SK-N-SH treated with all-trans-retinoic acid at 6 μM for 48 hours (cell line): ENCODE measurements around the gene ATP5MG.

ENCODE experiments used
- ATAC-seq: fragments of 200-7000 bp; cut with Tn5 transposase; 3 replicates; pipeline ENCODE4 v1.9.1; 2020; ENCODE audit warnings: mild to moderate bottlenecking, moderate library complexity
- ARNTL ChIP-seq: fragments of 450-650 bp; formaldehyde crosslinking; IDR thresholded peaks from 2 replicates; pipeline ENCODE4 v1.5.0; 2020; ENCODE audit warnings: low read depth, mild to moderate bottlenecking, moderate library complexity, borderline replicate concordance
- BACH2 ChIP-seq: fragments of 250-450 bp; sonication (Bioruptor Pico); IDR thresholded peaks from 2 replicates; pipeline ENCODE4 v1.9.0; 2021; ENCODE audit warnings: mild to moderate bottlenecking, borderline replicate concordance
- ESRRG ChIP-seq: fragments of 250-450 bp; sonication (Bioruptor Pico); IDR thresholded peaks from 2 replicates; pipeline ENCODE4 v1.6.1; 2021; ENCODE audit warnings: mild to moderate bottlenecking
- ISL1 ChIP-seq: fragments of 250-450 bp; sonication (Bioruptor Pico); IDR thresholded peaks from 2 replicates; pipeline ENCODE4 v2.1.2; 2022; ENCODE audit warnings: mild to moderate bottlenecking, moderate library complexity
- OSR1 ChIP-seq: fragments of 250-450 bp; sonication (Bioruptor Pico); IDR thresholded peaks from 2 replicates; pipeline ENCODE4 v1.8.0; 2022; ENCODE audit warnings: moderate library complexity, mild to moderate bottlenecking, inconsistent platforms
- PPARA ChIP-seq: fragments of 250-450 bp; sonication (Bioruptor Pico); IDR thresholded peaks from 2 replicates; pipeline ENCODE4 v1.5.0; 2020; ENCODE audit warnings: mild to moderate bottlenecking, borderline replicate concordance
- SNAI2 ChIP-seq: fragments of 250-450 bp; sonication (Bioruptor Pico); IDR thresholded peaks from 2 replicates; pipeline ENCODE4 v1.5.0; 2020; ENCODE audit warnings: mild to moderate bottlenecking, moderate library complexity
- TCF4 ChIP-seq: fragments of 250-450 bp; sonication (Bioruptor Pico); IDR thresholded peaks from 2 replicates; pipeline ENCODE4 v1.8.0; 2021; ENCODE audit warnings: mild to moderate bottlenecking, moderate library complexity, borderline replicate concordance
- TOX ChIP-seq: fragments of 250-450 bp; sonication (Bioruptor Pico); IDR thresholded peaks from 2 replicates; pipeline ENCODE4 v1.8.0; 2021; ENCODE audit warnings: mild to moderate bottlenecking, moderate library complexity, borderline replicate concordance
- ZC3H10 ChIP-seq: fragments of 250-450 bp; sonication (Bioruptor Pico); IDR thresholded peaks from 2 replicates; pipeline ENCODE4 v1.5.1; 2021; ENCODE audit warnings: mild to moderate bottlenecking, moderate library complexity
- ZFP3 ChIP-seq: fragments of 250-450 bp; sonication (Bioruptor Pico); IDR thresholded peaks from 2 replicates; pipeline ENCODE4 v1.5.0; 2020; ENCODE audit warnings: mild to moderate bottlenecking, moderate library complexity
- ZFP30 ChIP-seq: fragments of 450-650 bp; formaldehyde crosslinking; IDR thresholded peaks from 2 replicates; pipeline ENCODE4 v1.5.0; 2022; ENCODE audit warnings: mild to moderate bottlenecking, moderate library complexity
- ZNF565 ChIP-seq: fragments of 450-650 bp; formaldehyde crosslinking; conservative IDR thresholded peaks from 2 replicates; pipeline ENCODE4 v1.5.0; 2020; ENCODE audit warnings: low read depth, mild to moderate bottlenecking, moderate library complexity
- ZNF70 ChIP-seq: fragments of 450-650 bp; formaldehyde crosslinking; IDR thresholded peaks from 2 replicates; pipeline ENCODE4 v1.5.0; 2020; ENCODE audit warnings: mild to moderate bottlenecking, moderate library complexity
- ZNF8 ChIP-seq: fragments of 450-650 bp; formaldehyde crosslinking; IDR thresholded peaks from 2 replicates; pipeline ENCODE4 v1.5.0; 2020; ENCODE audit warnings: mild to moderate bottlenecking, moderate library complexity
- TF ChIP-seq, protein P1 (sequence below): fragments of 250-450 bp; sonication (Bioruptor Pico); IDR thresholded peaks from 2 replicates; pipeline ENCODE4 v1.8.0; 2021; ENCODE audit warnings: low read depth, mild to moderate bottlenecking, moderate library complexity, borderline replicate concordance
- TF ChIP-seq, protein P2 (sequence below): fragments of 250-450 bp; sonication (Bioruptor Pico); IDR thresholded peaks from 2 replicates; pipeline ENCODE4 v1.5.0; 2020; ENCODE audit warnings: mild to moderate bottlenecking, moderate library complexity

Gene ATP5MG

DNA sequence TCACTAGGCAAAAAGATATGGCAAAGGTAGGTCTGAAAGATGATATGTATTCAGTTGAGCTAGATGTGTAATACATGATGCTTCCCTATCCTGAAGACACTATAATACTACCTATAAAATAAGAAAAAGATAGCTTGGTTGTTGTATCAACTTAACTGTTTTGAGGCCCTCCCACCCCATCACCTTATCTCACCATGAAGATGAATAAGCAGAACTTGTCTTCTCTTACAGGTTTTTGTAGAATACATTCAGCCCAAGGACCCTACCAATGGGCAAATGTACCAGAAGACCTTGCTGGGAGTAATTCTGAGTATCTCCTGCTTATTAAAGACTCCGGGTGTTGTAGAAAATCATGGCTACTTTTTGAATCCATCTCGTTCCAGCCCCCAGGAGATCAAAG is 28.1 kb upstream of the ATP5MG start:
- ATAC-seq = no peak
- no peak for TF ChIP-seq ZC3H10 (CRISPR knock-in tag)
- TF ChIP-seq OSR1 = no peak
- no peak for TF ChIP-seq ZNF8 (CRISPR knock-in tag)
- TF ChIP-seq SNAI2 = no peak
- TF ChIP-seq ZFP30 (CRISPR knock-in tag) = no peak
- TF ChIP-seq BACH2 (CRISPR knock-in tag) = no peak
- no peak for TF ChIP-seq TCF4 (CRISPR knock-in tag)
- TF ChIP-seq ZNF565 (CRISPR knock-in tag) = no peak
- TF ChIP-seq PPARA (CRISPR knock-in tag) = no peak
- TF ChIP-seq, protein P1, sequence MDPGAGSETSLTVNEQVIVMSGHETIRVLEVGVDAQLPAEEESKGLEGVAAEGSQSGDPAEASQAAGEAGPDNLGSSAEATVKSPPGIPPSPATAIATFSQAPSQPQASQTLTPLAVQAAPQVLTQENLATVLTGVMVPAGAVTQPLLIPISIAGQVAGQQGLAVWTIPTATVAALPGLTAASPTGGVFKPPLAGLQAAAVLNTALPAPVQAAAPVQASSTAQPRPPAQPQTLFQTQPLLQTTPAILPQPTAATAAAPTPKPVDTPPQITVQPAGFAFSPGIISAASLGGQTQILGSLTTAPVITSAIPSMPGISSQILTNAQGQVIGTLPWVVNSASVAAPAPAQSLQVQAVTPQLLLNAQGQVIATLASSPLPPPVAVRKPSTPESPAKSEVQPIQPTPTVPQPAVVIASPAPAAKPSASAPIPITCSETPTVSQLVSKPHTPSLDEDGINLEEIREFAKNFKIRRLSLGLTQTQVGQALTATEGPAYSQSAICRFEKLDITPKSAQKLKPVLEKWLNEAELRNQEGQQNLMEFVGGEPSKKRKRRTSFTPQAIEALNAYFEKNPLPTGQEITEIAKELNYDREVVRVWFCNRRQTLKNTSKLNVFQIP (CRISPR knock-in tag) = no peak

DNA sequence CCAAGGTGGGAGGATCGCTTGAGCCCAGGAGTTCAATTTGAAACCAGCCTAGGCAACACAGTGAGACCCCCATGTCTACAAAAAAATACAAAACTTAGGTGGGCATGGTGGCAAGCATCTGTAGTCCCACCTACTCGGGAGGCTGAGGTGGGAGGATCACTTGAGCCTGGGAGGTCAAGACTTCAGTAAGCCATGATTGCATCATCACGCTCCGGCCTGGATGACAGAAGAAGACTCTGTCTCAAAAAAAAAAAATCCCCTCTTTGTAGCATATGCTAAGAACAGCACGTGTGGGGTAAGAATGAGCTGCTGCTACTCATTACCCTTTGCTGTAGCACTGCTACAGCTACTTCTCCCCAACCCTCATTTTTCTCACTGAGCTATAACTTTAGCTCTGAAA is 27.5 kb upstream of the ATP5MG start:
- ATAC-seq = no peak
- TF ChIP-seq SNAI2 (no peak), ISL1 (CRISPR knock-in tag) (no peak), ZNF70 (CRISPR knock-in tag) (no peak), PPARA (CRISPR knock-in tag) (no peak), ESRRG (no peak), TOX (CRISPR knock-in tag) (no peak), ARNTL (CRISPR knock-in tag) (no peak)
- TF ChIP-seq, protein P2, sequence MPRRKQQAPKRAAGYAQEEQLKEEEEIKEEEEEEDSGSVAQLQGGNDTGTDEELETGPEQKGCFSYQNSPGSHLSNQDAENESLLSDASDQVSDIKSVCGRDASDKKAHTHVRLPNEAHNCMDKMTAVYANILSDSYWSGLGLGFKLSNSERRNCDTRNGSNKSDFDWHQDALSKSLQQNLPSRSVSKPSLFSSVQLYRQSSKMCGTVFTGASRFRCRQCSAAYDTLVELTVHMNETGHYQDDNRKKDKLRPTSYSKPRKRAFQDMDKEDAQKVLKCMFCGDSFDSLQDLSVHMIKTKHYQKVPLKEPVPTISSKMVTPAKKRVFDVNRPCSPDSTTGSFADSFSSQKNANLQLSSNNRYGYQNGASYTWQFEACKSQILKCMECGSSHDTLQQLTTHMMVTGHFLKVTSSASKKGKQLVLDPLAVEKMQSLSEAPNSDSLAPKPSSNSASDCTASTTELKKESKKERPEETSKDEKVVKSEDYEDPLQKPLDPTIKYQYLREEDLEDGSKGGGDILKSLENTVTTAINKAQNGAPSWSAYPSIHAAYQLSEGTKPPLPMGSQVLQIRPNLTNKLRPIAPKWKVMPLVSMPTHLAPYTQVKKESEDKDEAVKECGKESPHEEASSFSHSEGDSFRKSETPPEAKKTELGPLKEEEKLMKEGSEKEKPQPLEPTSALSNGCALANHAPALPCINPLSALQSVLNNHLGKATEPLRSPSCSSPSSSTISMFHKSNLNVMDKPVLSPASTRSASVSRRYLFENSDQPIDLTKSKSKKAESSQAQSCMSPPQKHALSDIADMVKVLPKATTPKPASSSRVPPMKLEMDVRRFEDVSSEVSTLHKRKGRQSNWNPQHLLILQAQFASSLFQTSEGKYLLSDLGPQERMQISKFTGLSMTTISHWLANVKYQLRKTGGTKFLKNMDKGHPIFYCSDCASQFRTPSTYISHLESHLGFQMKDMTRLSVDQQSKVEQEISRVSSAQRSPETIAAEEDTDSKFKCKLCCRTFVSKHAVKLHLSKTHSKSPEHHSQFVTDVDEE = no peak
- TF ChIP-seq, all 23 proteins: peak for 0

DNA sequence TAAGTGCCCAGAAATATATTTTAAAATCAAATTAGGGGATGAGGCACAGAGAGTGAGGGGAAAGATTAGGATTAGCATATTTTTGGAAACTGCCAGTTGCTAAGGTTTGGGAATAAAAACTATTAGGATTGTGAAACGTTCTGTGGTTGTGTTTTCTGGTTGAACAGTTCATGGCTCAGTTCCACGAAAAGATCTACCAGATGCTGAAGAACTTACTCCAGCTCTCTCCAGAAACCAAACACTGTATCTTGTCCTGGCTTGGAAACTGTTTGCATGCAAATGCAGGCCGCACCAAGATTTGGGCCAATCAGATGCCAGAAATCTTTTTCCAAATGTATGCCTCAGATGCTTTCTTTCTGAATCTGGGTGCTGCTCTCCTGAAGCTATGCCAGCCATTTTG is 26.7 kb upstream of the ATP5MG start:
- TF ChIP-seq, protein P2 = no peak
- TF ChIP-seq, protein P1 (CRISPR knock-in tag) = no peak
- TF ChIP-seq ZFP3 (CRISPR knock-in tag) = no peak
- TF ChIP-seq, all 23 proteins: peak for 0

DNA sequence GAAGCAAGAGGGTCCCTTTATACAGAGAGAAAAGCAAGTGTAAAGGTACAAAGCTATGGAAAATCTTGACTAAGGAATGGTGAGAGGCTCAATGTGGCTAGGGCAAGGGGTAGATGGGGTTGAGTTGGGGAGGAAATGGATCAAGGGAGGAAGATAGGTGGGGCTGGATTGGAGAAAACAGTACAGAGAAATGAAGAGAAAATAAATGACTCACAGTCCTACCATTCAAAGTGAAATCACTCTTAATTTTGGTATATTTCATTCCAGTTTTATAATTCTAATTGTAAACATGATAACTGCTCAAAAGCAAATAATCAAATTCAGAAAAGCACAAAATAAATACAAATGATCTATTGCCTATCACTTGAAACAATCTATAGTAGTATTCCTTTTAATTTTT is 25.4 kb upstream of the ATP5MG start:
- TF ChIP-seq, protein P2 = no peak
- TF ChIP-seq, all 23 proteins: peak for 0
- ATAC-seq = no peak

More for the DNA sequence above, 26.7 kb upstream of the ATP5MG start:
- no peak for ATAC-seq
